Measurements from ENCODE around the gene GNAL.
"Not testable (repeated sequence)": the region's sequence is repeated elsewhere in the genome, so short reads cannot be mapped to it uniquely, and the experiment has no call there.

Gene GNAL

DNA sequence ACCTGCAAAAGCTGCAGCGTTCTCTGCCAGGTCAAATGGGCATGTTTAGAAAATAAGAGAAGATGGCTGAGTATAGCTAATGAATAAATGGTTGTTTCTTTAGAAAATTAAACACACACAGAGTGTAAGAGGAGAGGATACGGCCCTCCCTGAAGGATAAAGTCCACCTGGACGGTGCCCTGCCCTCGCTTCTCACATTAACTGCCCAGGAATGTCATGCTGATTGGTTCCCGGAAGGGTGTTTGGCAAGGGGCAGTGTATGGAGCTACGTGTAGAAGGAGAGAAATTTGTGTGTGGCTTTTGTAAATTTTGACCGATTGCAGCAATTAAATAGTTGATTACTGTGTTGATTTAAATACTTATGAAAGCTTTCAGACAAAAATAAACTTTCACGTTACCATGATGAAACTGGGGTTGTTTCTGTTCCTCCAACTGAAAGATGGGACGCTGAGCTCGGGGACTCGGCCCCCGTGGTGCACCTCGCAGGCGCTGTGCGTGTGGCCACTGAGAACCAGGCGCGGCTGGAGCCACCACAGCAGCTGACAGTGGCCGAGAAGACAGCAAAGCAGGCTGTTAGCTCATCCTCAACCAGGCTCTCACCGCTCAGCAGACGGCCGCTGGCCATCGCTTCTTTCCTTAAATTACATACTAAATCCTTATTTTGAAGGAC lies 196.3 kb downstream of the GNAL start:
- TF ChIP-seq, protein P1, sequence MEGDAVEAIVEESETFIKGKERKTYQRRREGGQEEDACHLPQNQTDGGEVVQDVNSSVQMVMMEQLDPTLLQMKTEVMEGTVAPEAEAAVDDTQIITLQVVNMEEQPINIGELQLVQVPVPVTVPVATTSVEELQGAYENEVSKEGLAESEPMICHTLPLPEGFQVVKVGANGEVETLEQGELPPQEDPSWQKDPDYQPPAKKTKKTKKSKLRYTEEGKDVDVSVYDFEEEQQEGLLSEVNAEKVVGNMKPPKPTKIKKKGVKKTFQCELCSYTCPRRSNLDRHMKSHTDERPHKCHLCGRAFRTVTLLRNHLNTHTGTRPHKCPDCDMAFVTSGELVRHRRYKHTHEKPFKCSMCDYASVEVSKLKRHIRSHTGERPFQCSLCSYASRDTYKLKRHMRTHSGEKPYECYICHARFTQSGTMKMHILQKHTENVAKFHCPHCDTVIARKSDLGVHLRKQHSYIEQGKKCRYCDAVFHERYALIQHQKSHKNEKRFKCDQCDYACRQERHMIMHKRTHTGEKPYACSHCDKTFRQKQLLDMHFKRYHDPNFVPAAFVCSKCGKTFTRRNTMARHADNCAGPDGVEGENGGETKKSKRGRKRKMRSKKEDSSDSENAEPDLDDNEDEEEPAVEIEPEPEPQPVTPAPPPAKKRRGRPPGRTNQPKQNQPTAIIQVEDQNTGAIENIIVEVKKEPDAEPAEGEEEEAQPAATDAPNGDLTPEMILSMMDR (IDR thresholded peaks at IDR 0.05; ENCODE audit: borderline replicate concordance, insufficient read depth, low read depth, low read length): no peak
- no peak overlapping the region for H3K4me3 ChIP-seq (ENCODE audit: low read depth, low read length)

DNA sequence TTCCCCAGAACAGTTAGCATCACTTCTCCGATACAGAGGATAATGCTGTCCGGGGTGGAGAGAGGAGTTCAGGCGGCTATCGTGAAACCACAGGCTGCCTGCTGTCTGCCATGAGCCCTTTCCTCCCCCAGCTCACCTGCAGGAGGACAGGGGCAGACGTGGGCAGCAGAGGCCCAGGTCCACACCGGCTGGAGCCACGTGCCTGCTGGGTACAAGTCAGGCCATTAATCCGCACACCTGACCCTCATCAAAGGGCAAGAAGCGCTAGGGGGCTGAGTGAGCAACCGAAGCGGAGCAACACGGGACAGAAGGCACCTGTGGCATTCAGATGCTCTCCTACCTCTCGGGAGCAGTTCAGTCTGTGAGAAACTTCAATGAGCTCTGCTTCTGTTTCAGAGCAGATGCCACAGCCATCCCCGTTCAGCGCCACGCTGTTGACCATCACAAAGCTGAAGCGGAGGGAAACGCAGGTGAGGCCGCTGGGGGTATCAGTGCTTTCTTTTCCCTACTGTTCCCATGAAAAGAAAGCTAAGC lies 197.6 kb downstream of the GNAL start:
- TF ChIP-seq, protein P1 (IDR thresholded peaks at IDR 0.05; ENCODE audit: borderline replicate concordance, insufficient read depth, low read depth, low read length): no peak
- H3K4me3 ChIP-seq (ENCODE audit: low read depth, low read length): no peak overlapping the region

DNA sequence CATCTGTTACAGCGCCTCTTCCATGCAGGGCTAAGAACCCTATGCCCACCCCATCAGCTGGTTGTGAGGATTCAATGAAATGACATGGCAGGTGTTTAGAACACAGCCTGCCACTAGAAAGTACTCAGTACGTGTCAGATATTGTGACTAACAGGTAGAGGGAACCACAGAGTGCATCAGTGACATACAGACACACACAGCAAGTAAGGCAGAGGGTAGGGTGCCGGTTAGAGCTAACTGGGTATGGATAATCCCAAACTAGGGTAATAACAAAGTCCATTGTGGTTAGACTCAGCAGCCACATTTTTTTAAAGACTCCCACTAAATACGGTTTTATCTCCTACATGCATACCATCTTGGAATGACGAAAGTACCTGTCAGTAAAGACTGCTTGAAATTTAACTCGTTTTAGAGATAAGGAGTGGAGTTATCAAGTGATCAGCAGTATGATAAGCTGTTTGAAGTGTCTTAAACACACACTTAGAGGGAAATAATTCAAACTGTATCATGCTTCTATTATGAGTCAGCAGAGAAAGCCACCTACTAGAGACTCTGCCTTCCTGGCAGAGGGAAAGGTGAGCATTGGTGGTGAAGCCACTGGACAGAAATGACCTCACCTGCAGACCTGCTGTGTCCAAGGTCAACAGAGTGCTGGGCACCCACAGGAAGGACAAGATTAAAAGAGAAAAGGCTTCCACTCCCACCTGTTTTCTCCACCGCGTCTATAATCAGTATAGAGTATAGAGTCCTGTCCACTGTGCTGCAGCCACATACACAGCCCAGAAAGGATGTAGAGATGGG lies 198.5 kb downstream of the GNAL start:
- H3K4me3 ChIP-seq (ENCODE audit: low read depth, low read length): no peak overlapping the region
- TF ChIP-seq, protein P1 (IDR thresholded peaks at IDR 0.05; ENCODE audit: borderline replicate concordance, insufficient read depth, low read depth, low read length): no peak

DNA sequence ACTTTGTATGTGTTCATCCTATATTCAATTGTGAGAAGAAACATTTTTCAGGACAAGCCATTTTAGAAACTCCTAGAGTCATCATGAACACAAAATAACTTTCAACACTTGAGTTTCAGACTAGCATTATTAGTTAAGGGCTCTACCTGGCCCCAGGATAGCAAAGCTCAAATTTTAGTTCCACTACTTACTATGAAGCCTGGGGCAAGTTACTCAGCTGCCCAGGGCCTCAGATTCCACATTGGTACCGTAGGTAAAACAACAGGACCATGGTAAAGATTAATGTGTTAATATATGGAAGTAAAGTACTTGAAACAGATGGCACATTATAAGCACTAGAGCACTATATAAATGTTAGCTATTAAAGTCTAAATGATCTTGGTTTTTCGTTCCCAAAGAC lies 199.7 kb downstream of the GNAL start:
- TF ChIP-seq, protein P1 (IDR thresholded peaks at IDR 0.05; ENCODE audit: borderline replicate concordance, insufficient read depth, low read depth, low read length): no peak
- no peak overlapping the region for H3K4me3 ChIP-seq (ENCODE audit: low read depth, low read length)

DNA sequence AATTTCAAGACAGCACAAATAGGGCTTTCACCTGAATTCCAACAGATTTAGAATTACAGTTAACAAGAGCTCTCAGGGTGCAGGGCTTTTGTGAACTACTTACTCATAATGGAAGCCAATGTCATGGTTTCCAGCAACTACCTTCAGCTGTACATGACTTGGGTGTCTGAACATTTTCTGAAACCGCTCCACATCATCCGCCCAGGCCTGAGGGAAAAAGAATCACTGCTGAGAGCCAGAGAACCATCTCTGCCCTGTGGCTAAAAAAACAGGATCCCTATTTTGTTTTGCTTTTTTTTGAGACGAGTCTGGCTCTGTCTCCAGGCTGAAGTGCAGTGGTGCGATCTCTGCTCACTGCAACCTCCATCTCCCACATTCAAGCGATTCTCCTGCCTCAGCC lies 200.2 kb downstream of the GNAL start:
- H3K4me3 ChIP-seq (ENCODE audit: low read depth, low read length): no peak overlapping the region
- TF ChIP-seq, protein P1 (IDR thresholded peaks at IDR 0.05; ENCODE audit: borderline replicate concordance, insufficient read depth, low read depth, low read length): no peak

DNA sequence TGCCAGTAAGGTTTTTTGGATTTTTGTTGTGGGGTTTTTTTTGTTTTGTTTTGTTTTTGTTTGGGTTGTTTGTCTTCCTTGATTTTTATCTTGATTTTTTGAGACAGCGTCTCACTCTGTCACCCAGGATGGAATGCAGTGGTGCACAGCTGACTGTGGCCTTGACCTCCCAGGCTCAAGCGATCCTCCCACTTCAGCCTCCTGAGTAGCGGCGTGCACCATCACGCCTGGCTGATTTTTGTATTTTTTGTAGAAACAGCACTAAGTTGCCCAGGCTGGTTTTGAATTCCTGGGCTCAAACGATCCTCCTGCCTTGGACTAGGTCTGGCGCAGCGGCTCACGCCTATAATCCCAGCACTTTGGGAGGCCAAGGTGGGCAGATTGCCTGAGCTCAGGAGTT lies 202.7 kb downstream of the GNAL start:
- TF ChIP-seq, protein P1 (IDR thresholded peaks at IDR 0.05; ENCODE audit: borderline replicate concordance, insufficient read depth, low read depth, low read length): no peak
- no peak overlapping the region for H3K4me3 ChIP-seq (ENCODE audit: low read depth, low read length)

DNA sequence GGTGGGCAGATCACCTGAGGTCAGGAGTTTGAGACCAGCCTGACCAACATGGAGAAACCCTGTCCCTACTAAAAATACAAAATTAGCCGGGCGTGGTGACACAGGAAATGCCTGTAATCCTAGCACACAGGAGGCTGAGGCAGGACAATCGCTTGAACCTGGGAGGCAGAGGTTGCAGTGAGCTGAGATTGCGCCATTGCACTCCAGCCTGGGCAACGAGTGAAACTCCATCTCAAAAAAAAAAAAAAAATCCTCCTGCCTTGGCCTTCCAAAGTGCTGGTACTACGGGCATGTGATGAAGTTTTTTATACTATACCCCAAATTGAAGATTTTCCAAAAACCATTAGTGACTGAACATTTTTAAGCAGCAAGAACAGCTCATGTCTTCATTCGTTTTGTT lies 203.4 kb downstream of the GNAL start:
- H3K4me3 ChIP-seq (ENCODE audit: low read depth, low read length): not testable (repeated sequence)
